Activated B cell treated with CpG ODN at 0.5 μM for 24 hours (primary cell): Measurements from ENCODE around the gene EDNRA. TPM values are rescaled to one million over a fixed set of nuclear protein-coding genes. Genes with fewer than 3 reads are reported as not detected.

ENCODE experiments used
- ATAC-seq: fragments of 200-7000 bp; cut with Tn5 transposase; one replicate; pipeline ENCODE4 v1.10.0; 2021; ENCODE audit warnings: low read depth, mild to moderate bottlenecking, moderate library complexity
- CTCF ChIA-PET: fragments of 350-600 bp; sonication (Branson Sonifier 250); formaldehyde crosslinking; loops from one replicate; lab custom pipeline; 2021; ENCODE audit warnings: antibody characterized with exemption; lab: Charles Lee
- POLR2A ChIA-PET: fragments of 350-600 bp; sonication (Branson Sonifier 250); formaldehyde crosslinking; loops from one replicate; lab custom pipeline; 2021; ENCODE audit warnings: antibody characterized with exemption; lab: Charles Lee
- DNase-seq: peaks from one replicate; pipeline ENCODE4 v3.0.0; 2022
- H3K27ac Mint-ChIP-seq: one replicate; pipeline ENCODE4 v1.8.0; 2020; ENCODE audit warnings: mixed read lengths
- H3K27me3 Mint-ChIP-seq: one replicate; pipeline ENCODE4 v1.8.0; 2021; ENCODE audit warnings: mixed read lengths
- H3K36me3 Mint-ChIP-seq: one replicate; pipeline ENCODE4 v1.8.0; 2021; ENCODE audit warnings: low read depth, mixed read lengths
- H3K4me1 Mint-ChIP-seq: one replicate; pipeline ENCODE4 v1.8.0; 2021; ENCODE audit warnings: mixed read lengths
- H3K4me3 Mint-ChIP-seq: one replicate; pipeline ENCODE4 v1.8.0; 2020; ENCODE audit warnings: mild to moderate bottlenecking, mixed read lengths
- H3K9me3 Mint-ChIP-seq: one replicate; pipeline ENCODE4 v1.8.0; 2020; ENCODE audit warnings: mixed read lengths
- CTCF ChIP-seq: fragments of 200-600 bp; IDR thresholded peaks from one replicate; pipeline ENCODE4 v1.8.0; 2022; ENCODE audit warnings: antibody characterized with exemption, mild to moderate bottlenecking
- intact Hi-C: fragments of 100-400 bp; cut with micrococcal nuclease; formaldehyde crosslinking; loops from one replicate; pipeline ENCODE4 v1.15.1; 2024
- total RNA-seq: library from RNA; stranded (reverse); gene quantifications from 2 replicates; pipeline ENCODE4 v1.2.3, GENCODE V29; 2022

EDNRA gene
- total RNA-seq, 1 donor from 2014 or later: not detected

DNA sequence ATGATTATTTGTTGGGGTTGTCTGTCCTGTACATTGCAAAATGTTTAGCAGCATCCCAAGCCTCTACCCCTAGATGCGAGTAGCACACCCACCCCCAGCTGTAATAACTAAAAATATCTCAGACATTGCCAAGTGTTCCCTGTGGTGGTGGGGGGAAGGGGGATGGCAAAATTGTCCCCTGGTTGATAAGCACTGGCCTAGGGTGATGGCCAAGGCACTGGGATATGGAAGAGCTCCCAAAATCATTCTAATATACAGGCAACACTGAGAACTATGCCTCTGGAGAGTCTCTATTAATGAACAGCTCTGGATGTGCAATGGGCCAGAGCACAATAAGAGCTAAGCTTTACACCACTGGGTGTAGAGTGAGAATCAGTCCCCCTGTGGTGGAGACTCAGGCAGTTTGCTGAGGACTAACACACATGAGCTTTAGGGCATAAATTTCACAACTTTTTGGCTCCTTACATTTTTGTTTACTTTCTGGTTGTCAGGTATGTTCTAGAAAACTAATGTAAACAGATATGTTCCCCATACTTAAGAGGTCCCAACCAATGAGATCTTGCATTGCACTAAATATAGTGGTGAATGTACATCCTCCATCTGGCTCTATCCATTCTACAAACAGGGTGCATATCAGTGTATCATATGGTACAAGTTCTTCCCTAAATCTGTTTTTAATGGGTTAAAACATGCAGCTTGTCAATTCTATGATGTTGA, 34.5 kb downstream of the EDNRA start:
- Mint-ChIP-seq H3K27ac (no peak overlapping the region), H3K4me3 (no peak overlapping the region), H3K36me3 (no peaks in the 10 kb centered on the region), H3K9me3 (no peaks in the 10 kb centered on the region), H3K4me1 (no peaks in the 10 kb centered on the region), H3K27me3 (peaks cover 4% of the 10 kb centered on the region)
- CTCF ChIA-PET: interaction anchor here (1.1 kb wide), 1 partner anchor 10 kb away, joined by 3 read pairs; no protein-coding TSS in a partner anchor
- intact Hi-C loops: no loop called here
- no peak for TF ChIP-seq CTCF
- POLR2A ChIA-PET: no interaction called here
- no peak for ATAC-seq
- no peak for DNase-seq

- H3K36me3 Mint-ChIP-seq: no peaks in the 10 kb centered on the region
- H3K4me3 Mint-ChIP-seq: no peak overlapping the region
- peaks cover 4% of the 10 kb centered on the region for H3K27me3 Mint-ChIP-seq
- intact Hi-C loops: no loop called here
- H3K9me3 Mint-ChIP-seq: no peaks in the 10 kb centered on the region
- H3K27ac Mint-ChIP-seq: no peak overlapping the region
- no peaks in the 10 kb centered on the region for H3K4me1 Mint-ChIP-seq
- DNase-seq: no peak
- ATAC-seq: no peak
- CTCF ChIA-PET: interaction anchor here (1.2 to 1.3 kb wide), 3 partner anchors 10 to 351 kb away, joined by 3 to 5 read pairs (median 3); no protein-coding TSS in a partner anchor
- POLR2A ChIA-PET: no interaction called here
- TF ChIP-seq CTCF: no peak
Measured at GRCh38 chr4:147516133-147516532, 35.2 kb downstream of the EDNRA start.

DNA sequence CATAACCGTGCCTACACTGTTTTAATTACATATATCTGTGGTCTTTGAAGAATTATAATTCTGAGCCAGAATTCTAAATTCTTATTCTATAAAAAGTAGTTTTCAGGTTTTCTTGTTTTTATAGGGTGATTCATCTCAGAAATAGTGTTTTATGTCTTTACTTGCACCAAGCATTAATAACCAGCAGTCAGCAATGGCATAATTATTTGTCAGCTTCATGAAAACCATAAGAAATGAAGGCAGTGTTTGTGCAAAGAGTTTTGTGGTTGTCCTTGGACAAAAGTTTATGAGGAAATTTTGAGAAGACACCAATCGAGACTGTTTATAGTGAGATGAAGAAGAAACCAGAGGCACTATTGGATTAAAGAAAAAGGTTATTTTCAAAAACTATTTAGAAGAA, 37.2 kb downstream of the EDNRA start:
- no peak for TF ChIP-seq CTCF
- intact Hi-C loops: loop anchor here (1.0 to 2.0 kb wide), 2 partner anchors 73 to 348 kb away; no protein-coding TSS in a partner anchor
- Mint-ChIP-seq H3K9me3 (no peaks in the 10 kb centered on the region), H3K4me3 (no peak overlapping the region), H3K27me3 (peaks cover 4% of the 10 kb centered on the region), H3K4me1 (no peaks in the 10 kb centered on the region), H3K36me3 (no peaks in the 10 kb centered on the region), H3K27ac (no peak overlapping the region)
- POLR2A ChIA-PET: no interaction called here
- CTCF ChIA-PET: interaction anchor here (0.8 to 1.7 kb wide), 4 partner anchors 7 to 349 kb away, joined by 3 to 17 read pairs (median 8); no protein-coding TSS in a partner anchor
- no peak for ATAC-seq
- DNase-seq: no peak

DNA sequence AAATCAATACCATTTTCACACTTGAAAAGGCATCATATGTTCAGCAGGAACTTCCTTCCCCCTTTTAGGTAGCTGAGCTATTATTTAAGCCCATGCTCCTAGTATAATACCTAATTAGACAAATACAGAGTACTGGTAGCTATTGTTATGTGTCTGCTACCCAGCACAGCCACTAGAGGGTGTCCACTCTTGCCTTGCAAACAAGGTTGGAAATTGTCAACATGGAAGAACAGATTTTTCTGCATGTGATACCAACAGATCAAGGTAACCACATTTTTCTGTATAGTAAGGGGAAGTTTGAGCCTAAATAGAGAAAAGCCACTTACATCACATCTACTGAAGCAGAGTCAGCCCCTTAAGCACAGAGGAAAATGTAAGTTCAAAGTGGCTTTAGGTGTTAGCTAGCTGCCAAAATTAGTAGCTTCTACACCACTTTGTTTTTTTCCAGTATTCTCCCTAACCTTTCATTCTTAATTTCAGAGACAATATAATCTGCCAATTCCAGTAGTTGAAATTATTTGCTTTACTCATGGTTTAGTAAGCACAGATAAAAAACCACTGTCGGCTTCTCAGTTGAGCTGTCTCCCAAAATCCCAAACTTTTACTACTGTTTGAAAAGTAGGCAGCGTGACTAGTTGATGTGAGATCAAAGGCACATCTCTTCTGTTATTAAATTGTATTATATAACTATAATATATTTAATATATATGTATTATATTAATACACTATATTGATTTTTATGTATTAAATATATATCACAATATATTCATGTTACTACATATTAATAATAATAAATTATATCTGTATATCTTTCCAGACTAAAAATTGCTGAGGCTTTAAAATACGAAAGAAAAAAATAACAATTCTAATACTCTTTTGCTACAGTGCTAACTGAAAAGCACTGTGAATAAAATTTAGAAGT, 38.2 kb downstream of the EDNRA start:
- peaks cover 4% of the 10 kb centered on the region for H3K27me3 Mint-ChIP-seq
- no peaks in the 10 kb centered on the region for H3K9me3 Mint-ChIP-seq
- intact Hi-C loops: loop anchor here (1.0 to 2.0 kb wide), 2 partner anchors 72 to 347 kb away; no protein-coding TSS in a partner anchor
- DNase-seq (no peak), ATAC-seq (no peak)
- H3K27ac Mint-ChIP-seq: no peak overlapping the region
- no peak for TF ChIP-seq CTCF
- ChIA-PET POLR2A (no interaction called here), CTCF (interaction anchor here (0.8 to 1.7 kb wide), 4 partner anchors 8 to 348 kb away, joined by 3 to 17 read pairs (median 8); no protein-coding TSS in a partner anchor)
- no peak overlapping the region for H3K4me3 Mint-ChIP-seq
- no peaks in the 10 kb centered on the region for H3K4me1 Mint-ChIP-seq
- H3K36me3 Mint-ChIP-seq: no peaks in the 10 kb centered on the region
